Sigmoid colon (tissue), 4 donors: ENCODE results near the gene NOTUM.

ENCODE experiments used
- EP300 ChIP-seq, 4 donors: sonication (generic); formaldehyde crosslinking; IDR thresholded peaks; one replicate each; pipeline ENCODE4 v1.6.1; 2017; ENCODE audit warnings: antibody characterized with exemption in 4 of 4
- POLR2A ChIP-seq, 2 donors: fragments of 450-650 bp; IDR thresholded peaks; one replicate each; pipeline ENCODE4 v1.6.1; 2016; ENCODE audit warnings: antibody characterized with exemption in 2 of 2, mild to moderate bottlenecking in 2 of 2, moderate library complexity in 2 of 2
- POLR2AphosphoS5 ChIP-seq, 4 donors: sonication (generic); formaldehyde crosslinking; IDR thresholded peaks; one replicate each; pipeline ENCODE4 v1.6.1; 2017; ENCODE audit warnings: antibody characterized with exemption in 4 of 4
- TF ChIP-seq, protein P1 (sequence below), 4 experiments: fragments of 450-650 bp in 3 of 4; fragments of 200-600 bp in 1 of 4; IDR thresholded peaks; one replicate each; pipeline ENCODE4 v1.5.1; 2016 to 2019; ENCODE audit warnings: antibody characterized with exemption in 4 of 4, mild to moderate bottlenecking in 3 of 4, moderate library complexity in 2 of 4

DNA sequence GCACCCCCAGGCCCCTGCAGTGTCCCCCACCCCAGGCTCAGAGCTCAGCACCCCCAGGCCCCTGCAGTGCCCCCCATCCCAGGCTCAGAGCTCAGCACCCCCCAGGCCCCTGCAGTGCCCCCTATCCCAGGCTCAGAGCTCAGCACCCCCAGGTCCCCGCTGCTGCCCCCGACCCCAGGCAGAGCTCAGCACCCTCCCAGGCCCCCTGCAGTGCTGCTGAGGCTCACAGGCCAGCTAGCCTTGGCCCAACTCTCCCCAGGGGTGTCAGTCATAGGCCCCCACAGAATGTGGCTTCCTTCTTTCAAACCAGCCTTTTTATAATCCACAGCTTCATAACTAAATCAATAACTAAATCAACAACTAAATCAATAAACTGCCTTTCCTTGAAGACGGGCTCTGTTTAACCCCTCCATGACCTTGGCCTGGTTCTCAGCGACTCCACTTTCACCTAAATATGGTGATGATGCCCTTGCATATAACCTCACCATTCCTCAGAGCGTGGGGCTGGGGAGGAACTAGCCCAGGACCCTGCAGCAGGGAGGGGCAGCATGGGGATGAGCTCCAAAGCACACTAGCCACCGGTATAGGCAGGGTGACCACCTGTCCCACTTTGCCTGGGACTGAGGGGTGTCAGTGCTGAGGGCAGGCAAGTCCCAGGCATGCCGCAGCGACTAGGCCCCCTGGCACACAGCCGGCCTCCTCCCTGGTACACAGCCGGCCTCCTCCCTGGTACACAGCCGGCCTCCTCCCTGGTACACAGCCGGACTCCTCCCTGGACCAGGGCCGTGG is 5.0 kb downstream of the NOTUM start:
- TF ChIP-seq, protein P1, sequence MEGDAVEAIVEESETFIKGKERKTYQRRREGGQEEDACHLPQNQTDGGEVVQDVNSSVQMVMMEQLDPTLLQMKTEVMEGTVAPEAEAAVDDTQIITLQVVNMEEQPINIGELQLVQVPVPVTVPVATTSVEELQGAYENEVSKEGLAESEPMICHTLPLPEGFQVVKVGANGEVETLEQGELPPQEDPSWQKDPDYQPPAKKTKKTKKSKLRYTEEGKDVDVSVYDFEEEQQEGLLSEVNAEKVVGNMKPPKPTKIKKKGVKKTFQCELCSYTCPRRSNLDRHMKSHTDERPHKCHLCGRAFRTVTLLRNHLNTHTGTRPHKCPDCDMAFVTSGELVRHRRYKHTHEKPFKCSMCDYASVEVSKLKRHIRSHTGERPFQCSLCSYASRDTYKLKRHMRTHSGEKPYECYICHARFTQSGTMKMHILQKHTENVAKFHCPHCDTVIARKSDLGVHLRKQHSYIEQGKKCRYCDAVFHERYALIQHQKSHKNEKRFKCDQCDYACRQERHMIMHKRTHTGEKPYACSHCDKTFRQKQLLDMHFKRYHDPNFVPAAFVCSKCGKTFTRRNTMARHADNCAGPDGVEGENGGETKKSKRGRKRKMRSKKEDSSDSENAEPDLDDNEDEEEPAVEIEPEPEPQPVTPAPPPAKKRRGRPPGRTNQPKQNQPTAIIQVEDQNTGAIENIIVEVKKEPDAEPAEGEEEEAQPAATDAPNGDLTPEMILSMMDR (IDR thresholded peaks at IDR 0.05), result no peak
- TF ChIP-seq POLR2AphosphoS5 (IDR thresholded peaks at IDR 0.05), result no peak
- no peak for TF ChIP-seq EP300 (IDR thresholded peaks at IDR 0.05)
- no peak for TF ChIP-seq POLR2A (IDR thresholded peaks at IDR 0.05)
